ENCODE measurements around the gene CCR3.

- no peak for TF ChIP-seq CTCF (IDR thresholded peaks at IDR 0.05)
- no peak for TF ChIP-seq POLR2A (IDR thresholded peaks at IDR 0.05)
Measured at GRCh38 chr3:46206282-46207015, 35.8 kb upstream of the CCR3 start.

Measured in body of pancreas (tissue), 4 donors.